HEK293 (cell line): ENCODE results near the gene TNFAIP8L3.

ENCODE experiments used
- CTCF ChIA-PET: fragments of 350-600 bp; formaldehyde crosslinking; extraction: SDS; loops from one replicate; lab custom pipeline; 2021; ENCODE audit warnings: antibody characterized with exemption; lab: Yijun Ruan, JAX
- POLR2A ChIA-PET: fragments of 300-600 bp; formaldehyde crosslinking; extraction: SDS; loops from one replicate; lab custom pipeline; 2020; ENCODE audit warnings: antibody characterized with exemption, inconsistent platforms; lab: Yijun Ruan, JAX
- H3K27ac ChIP-seq: fragments of 200-500 bp; sonication (Bioruptor generic); 2 replicates; pipeline ENCODE4 v1.5.1; 2014; ENCODE audit warnings: low read depth, low read length, control low read depth, inconsistent platforms; ENCODE audit errors: extremely low read depth
- H3K36me3 ChIP-seq, 2 experiments: fragments of 200-500 bp in 1 of 2; sonication (Bioruptor generic) in 1 of 2; 1 replicate in 1 of 2; 2 replicates in 1 of 2; pipeline ENCODE4 v1.5.1; 2014 to 2017; ENCODE audit warnings: inconsistent platforms in 2 of 2, low read length in 2 of 2; ENCODE audit not compliant: control insufficient read depth in 2 of 2, insufficient read depth in 1 of 2
- H3K4me1 ChIP-seq: fragments of 200-500 bp; sonication (Bioruptor generic); 2 replicates; pipeline ENCODE4 v1.5.1; 2014; ENCODE audit warnings: mild to moderate bottlenecking, low read length, inconsistent platforms; ENCODE audit not compliant: control insufficient read depth, insufficient read depth
- H3K4me3 ChIP-seq: 2 replicates; pipeline ENCODE4 v1.5.1; 2011; ENCODE audit warnings: low read depth, mild to moderate bottlenecking, control low read depth, low read length, moderate library complexity
- H3K9me3 ChIP-seq: fragments of 200-500 bp; sonication (Bioruptor generic); 2 replicates; pipeline ENCODE4 v1.5.1; 2014; ENCODE audit warnings: low read depth, low read length, inconsistent platforms; ENCODE audit not compliant: control insufficient read depth, insufficient read depth
- GLIS1 ChIP-seq: fragments of 450-650 bp; formaldehyde crosslinking; IDR thresholded peaks from 2 replicates; pipeline ENCODE4 v1.5.1; 2016; ENCODE audit warnings: missing biosample characterization, missing genetic modification characterization
- HIC1 ChIP-seq: fragments of 450-650 bp; formaldehyde crosslinking; IDR thresholded peaks from 2 replicates; pipeline ENCODE4 v1.5.1; 2016; ENCODE audit warnings: missing biosample characterization, missing genetic modification characterization
- REST ChIP-seq: fragments of 450-650 bp; formaldehyde crosslinking; IDR thresholded peaks from 2 replicates; pipeline ENCODE4 v1.5.1; 2016; ENCODE audit warnings: missing biosample characterization, missing genetic modification characterization
- SP7 ChIP-seq: fragments of 450-650 bp; formaldehyde crosslinking; IDR thresholded peaks from 2 replicates; pipeline ENCODE4 v1.5.1; 2016; ENCODE audit warnings: missing biosample characterization, missing genetic modification characterization
- ZBTB11 ChIP-seq: fragments of 450-650 bp; formaldehyde crosslinking; conservative IDR thresholded peaks from 2 replicates; pipeline ENCODE4 v1.5.1; 2016; ENCODE audit warnings: low read depth, missing biosample characterization, missing genetic modification characterization
- ZFHX2 ChIP-seq: fragments of 450-650 bp; formaldehyde crosslinking; conservative IDR thresholded peaks from 2 replicates; pipeline ENCODE4 v1.5.1; 2016; ENCODE audit warnings: missing biosample characterization, missing genetic modification characterization
- ZNF10 ChIP-seq: fragments of 450-650 bp; formaldehyde crosslinking; IDR thresholded peaks from 2 replicates; pipeline ENCODE4 v1.5.1; 2017; ENCODE audit warnings: missing biosample characterization, missing genetic modification characterization
- ZNF138 ChIP-seq: fragments of 450-650 bp; formaldehyde crosslinking; IDR thresholded peaks from 2 replicates; pipeline ENCODE4 v1.5.1; 2016; ENCODE audit warnings: missing biosample characterization, missing genetic modification characterization, borderline replicate concordance
- ZNF433 ChIP-seq: fragments of 450-650 bp; formaldehyde crosslinking; IDR thresholded peaks from 2 replicates; pipeline ENCODE4 v1.5.1; 2016; ENCODE audit warnings: missing biosample characterization, missing genetic modification characterization, low read depth
- ZNF518A ChIP-seq: fragments of 450-650 bp; formaldehyde crosslinking; conservative IDR thresholded peaks from 2 replicates; pipeline ENCODE4 v1.5.1; 2016; ENCODE audit warnings: low read depth, missing biosample characterization, missing genetic modification characterization
- ZNF571 ChIP-seq: fragments of 450-650 bp; formaldehyde crosslinking; IDR thresholded peaks from 2 replicates; pipeline ENCODE4 v1.5.0; 2017; ENCODE audit warnings: missing biosample characterization, missing genetic modification characterization
- ZNF621 ChIP-seq: fragments of 450-650 bp; formaldehyde crosslinking; IDR thresholded peaks from 2 replicates; pipeline ENCODE4 v1.5.1; 2017; ENCODE audit warnings: missing biosample characterization, missing genetic modification characterization
- ZNF624 ChIP-seq: fragments of 450-650 bp; formaldehyde crosslinking; IDR thresholded peaks from 2 replicates; pipeline ENCODE4 v1.5.1; 2017; ENCODE audit warnings: missing biosample characterization, missing genetic modification characterization
- ZNF654 ChIP-seq: fragments of 450-650 bp; formaldehyde crosslinking; IDR thresholded peaks from 2 replicates; pipeline ENCODE4 v1.5.1; 2016; ENCODE audit warnings: low read depth, missing biosample characterization, missing genetic modification characterization
- ZNF658 ChIP-seq: fragments of 450-650 bp; formaldehyde crosslinking; IDR thresholded peaks from 2 replicates; pipeline ENCODE4; 2016; ENCODE audit warnings: missing biosample characterization, missing genetic modification characterization
- ZNF843 ChIP-seq: fragments of 450-650 bp; formaldehyde crosslinking; IDR thresholded peaks from 2 replicates; pipeline ENCODE4 v1.5.1; 2016; ENCODE audit warnings: missing biosample characterization, missing genetic modification characterization

The TNFAIP8L3 gene

GRCh38 chr15:51065781-51066180 lies 28.9 kb downstream of the TNFAIP8L3 start (continued):
- no peak for TF ChIP-seq ZBTB11 (tag by site-specific recombination)

- TF ChIP-seq SP7 (tag by site-specific recombination) = no peak
- TF ChIP-seq, all 188 proteins: peak for 0
- ChIA-PET CTCF (no interaction called here), POLR2A (no interaction called here)
- Histone ChIP-seq H3K36me3 (no peaks in the 10 kb centered on the region), H3K4me1 (no peaks in the 10 kb centered on the region), H3K9me3 (no peaks in the 10 kb centered on the region), H3K4me3 (no peak overlapping the region), H3K27ac (no peak overlapping the region)
These were observed 29.4 kb downstream of the TNFAIP8L3 start for GRCh38 chr15:51065261-51065660.

GRCh38 chr15:51062736-51063135 lies 32.0 kb downstream of the TNFAIP8L3 start:
- no peak overlapping the region for H3K4me3 ChIP-seq
- ChIA-PET POLR2A (no interaction called here), CTCF (interaction anchor here (0.9 kb wide), 1 partner anchor 12 kb away, joined by 3 read pairs; no protein-coding TSS in a partner anchor)
- H3K36me3 ChIP-seq = no peaks in the 10 kb centered on the region
- H3K9me3 ChIP-seq = no peaks in the 10 kb centered on the region
- no peaks in the 10 kb centered on the region for H3K4me1 ChIP-seq
- no peak overlapping the region for H3K27ac ChIP-seq
- TF ChIP-seq ZNF518A (tag by site-specific recombination) (no peak), ZNF10 (no peak), ZNF658 (tag by site-specific recombination) (no peak), ZNF571 (tag by site-specific recombination) (no peak), HIC1 (tag by site-specific recombination) (no peak), ZNF654 (tag by site-specific recombination) (no peak), ZNF138 (no peak), ZNF621 (no peak), ZNF624 (tag by site-specific recombination) (no peak), ZNF433 (tag by site-specific recombination) (no peak), GLIS1 (tag by site-specific recombination) (no peak), ZFHX2 (tag by site-specific recombination) (no peak), ZNF843 (tag by site-specific recombination) (no peak), SP7 (tag by site-specific recombination) (no peak), REST (tag by site-specific recombination) (no peak)
